Peyer's patch (tissue), 4 donors: ENCODE results near the gene NRXN3. TPM values are rescaled to one million over a fixed set of nuclear protein-coding genes. Genes with fewer than 3 reads are reported as not detected.

Experiments used
- DNase-seq, 3 donors: peaks; one replicate each; pipeline ENCODE4 v3.0.0-alpha.2; 2017 to 2019
- H3K27ac ChIP-seq, 4 donors: fragments of 200-600 bp; sonication (generic); one replicate each; pipeline ENCODE4 v1.5.1; 2016 to 2019
- H3K27me3 ChIP-seq, 2 donors: fragments of 200-600 bp; sonication (generic); one replicate each; pipeline ENCODE4 v1.5.1; 2019
- H3K36me3 ChIP-seq, 3 donors: fragments of 200-600 bp; sonication (generic); one replicate each; pipeline ENCODE4 v1.5.1; 2016 to 2019
- H3K4me1 ChIP-seq, 4 donors: fragments of 200-600 bp; sonication (generic); one replicate each; pipeline ENCODE4 v1.5.1; 2016 to 2019
- H3K4me3 ChIP-seq, 4 donors: fragments of 200-600 bp; sonication (generic); 1 replicate in 3 of 4; 2 replicates in 1 of 4; pipeline ENCODE4 v1.5.1; 2016 to 2019; ENCODE audit warnings: mild to moderate bottlenecking in 1 of 4
- H3K9me3 ChIP-seq, 4 donors: fragments of 200-600 bp; sonication (generic); one replicate each; pipeline ENCODE4 v1.5.1; 2016 to 2019; ENCODE audit warnings: mild to moderate bottlenecking in 1 of 4
- POLR2A ChIP-seq, 2 donors: fragments of 450-650 bp; IDR thresholded peaks; one replicate each; pipeline ENCODE4 v1.5.1; 2017; ENCODE audit warnings: antibody characterized with exemption in 2 of 2, mild to moderate bottlenecking in 2 of 2, moderate library complexity in 2 of 2
- total RNA-seq, 4 donors: library from RNA; depleted of rRNA; stranded (reverse); fragments of >200 nt; gene quantifications; one replicate each; pipeline ENCODE4 v1.1.0, GENCODE V29; 2016
- TF ChIP-seq, protein P1 (sequence below), 6 experiments: fragments of 450-650 bp in 4 of 6; fragments of 200-600 bp in 2 of 6; sonication (generic) in 1 of 6; IDR thresholded peaks; one replicate each; pipeline ENCODE4 v1.5.1; 2017 to 2019; ENCODE audit warnings: antibody characterized with exemption in 6 of 6, mild to moderate bottlenecking in 3 of 6, moderate library complexity in 1 of 6

Gene NRXN3
- total RNA-seq, 4 donors from 2014 or later, result 1.6 to 10.2 (median 4.4) TPM

DNA sequence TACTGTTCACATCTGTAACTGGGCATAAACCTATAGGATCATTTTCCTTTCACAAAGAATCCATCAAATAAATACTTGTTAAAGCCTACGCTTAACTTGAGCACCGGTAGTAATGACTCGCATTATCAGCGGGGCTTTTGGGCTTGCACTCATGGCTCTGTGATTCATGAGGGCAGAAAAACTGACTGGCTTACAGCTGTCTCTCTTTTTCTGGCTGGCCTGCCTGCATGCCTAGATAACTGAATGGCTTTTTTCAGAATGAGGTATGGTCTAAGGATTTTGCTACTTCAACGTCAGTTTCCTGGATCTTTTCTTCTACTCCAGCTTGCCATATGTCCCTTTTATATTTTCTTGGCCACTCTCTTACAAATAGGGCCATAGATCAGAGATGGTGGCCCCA lies 531.1 kb downstream of the NRXN3 start:
- Histone ChIP-seq H3K4me1 (no peaks in the 10 kb centered on the region), H3K4me3 (no peak overlapping the region), H3K27me3 (no peaks in the 10 kb centered on the region), H3K36me3 (no peaks in the 10 kb centered on the region), H3K27ac (no peak overlapping the region), H3K9me3 (no peaks in the 10 kb centered on the region)
- TF ChIP-seq, protein P1, sequence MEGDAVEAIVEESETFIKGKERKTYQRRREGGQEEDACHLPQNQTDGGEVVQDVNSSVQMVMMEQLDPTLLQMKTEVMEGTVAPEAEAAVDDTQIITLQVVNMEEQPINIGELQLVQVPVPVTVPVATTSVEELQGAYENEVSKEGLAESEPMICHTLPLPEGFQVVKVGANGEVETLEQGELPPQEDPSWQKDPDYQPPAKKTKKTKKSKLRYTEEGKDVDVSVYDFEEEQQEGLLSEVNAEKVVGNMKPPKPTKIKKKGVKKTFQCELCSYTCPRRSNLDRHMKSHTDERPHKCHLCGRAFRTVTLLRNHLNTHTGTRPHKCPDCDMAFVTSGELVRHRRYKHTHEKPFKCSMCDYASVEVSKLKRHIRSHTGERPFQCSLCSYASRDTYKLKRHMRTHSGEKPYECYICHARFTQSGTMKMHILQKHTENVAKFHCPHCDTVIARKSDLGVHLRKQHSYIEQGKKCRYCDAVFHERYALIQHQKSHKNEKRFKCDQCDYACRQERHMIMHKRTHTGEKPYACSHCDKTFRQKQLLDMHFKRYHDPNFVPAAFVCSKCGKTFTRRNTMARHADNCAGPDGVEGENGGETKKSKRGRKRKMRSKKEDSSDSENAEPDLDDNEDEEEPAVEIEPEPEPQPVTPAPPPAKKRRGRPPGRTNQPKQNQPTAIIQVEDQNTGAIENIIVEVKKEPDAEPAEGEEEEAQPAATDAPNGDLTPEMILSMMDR (IDR thresholded peaks at IDR 0.05), result no peak
- DNase-seq, result no peak

DNA sequence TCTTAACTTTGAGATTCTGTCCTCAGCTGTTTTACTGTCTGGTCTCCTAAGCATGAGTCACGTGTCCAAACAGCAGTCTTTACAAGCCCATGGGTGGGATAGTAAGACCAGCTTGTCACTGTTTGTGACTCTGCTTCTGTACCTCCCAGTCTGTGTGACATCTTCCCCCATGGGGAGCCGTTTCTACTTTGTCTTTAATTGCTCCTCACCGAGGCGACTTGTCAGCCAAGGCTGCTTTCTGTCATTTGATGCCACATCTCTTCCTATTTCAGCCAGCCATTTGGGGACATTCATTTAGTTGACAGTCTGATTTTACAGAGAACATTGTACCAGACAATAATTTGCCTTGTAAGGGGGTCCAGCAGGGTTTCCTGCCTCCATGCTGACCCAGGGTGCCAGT lies 534.8 kb downstream of the NRXN3 start:
- TF ChIP-seq POLR2A (IDR thresholded peaks at IDR 0.05), result no peak
- TF ChIP-seq, protein P1 (IDR thresholded peaks at IDR 0.05), result no peak
- Histone ChIP-seq H3K27me3 (no peaks in the 10 kb centered on the region), H3K9me3 (no peaks in the 10 kb centered on the region), H3K27ac (no peak overlapping the region), H3K4me3 (no peak overlapping the region), H3K36me3 (no peaks in the 10 kb centered on the region), H3K4me1 (no peaks in the 10 kb centered on the region)
- DNase-seq, result no peak

DNA sequence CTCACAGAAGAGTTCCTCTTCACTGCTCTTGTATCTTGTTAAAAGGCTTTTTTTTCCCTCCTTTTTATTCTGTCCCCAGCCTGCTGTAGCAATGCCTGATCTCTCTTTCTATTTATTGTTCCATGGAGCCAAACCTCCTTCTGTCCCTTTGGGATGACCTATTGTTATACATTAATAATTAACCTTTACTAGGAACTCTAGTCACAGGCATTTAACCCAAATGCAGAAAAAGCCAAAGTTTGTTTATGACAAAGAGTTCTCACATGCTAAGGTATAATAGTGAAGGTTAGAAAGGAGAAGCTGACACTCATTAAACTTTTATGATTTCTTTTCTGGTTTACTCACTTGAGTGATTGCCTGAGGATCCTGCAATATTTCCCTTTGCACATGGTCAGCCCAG lies 535.8 kb downstream of the NRXN3 start:
- TF ChIP-seq, protein P1 (IDR thresholded peaks at IDR 0.05), result no peak
- TF ChIP-seq POLR2A (IDR thresholded peaks at IDR 0.05), result no peak
- Histone ChIP-seq H3K4me3 (no peak overlapping the region), H3K27ac (no peak overlapping the region), H3K36me3 (no peaks in the 10 kb centered on the region), H3K4me1 (no peaks in the 10 kb centered on the region), H3K9me3 (no peaks in the 10 kb centered on the region), H3K27me3 (no peaks in the 10 kb centered on the region)
- no peak for DNase-seq

DNA sequence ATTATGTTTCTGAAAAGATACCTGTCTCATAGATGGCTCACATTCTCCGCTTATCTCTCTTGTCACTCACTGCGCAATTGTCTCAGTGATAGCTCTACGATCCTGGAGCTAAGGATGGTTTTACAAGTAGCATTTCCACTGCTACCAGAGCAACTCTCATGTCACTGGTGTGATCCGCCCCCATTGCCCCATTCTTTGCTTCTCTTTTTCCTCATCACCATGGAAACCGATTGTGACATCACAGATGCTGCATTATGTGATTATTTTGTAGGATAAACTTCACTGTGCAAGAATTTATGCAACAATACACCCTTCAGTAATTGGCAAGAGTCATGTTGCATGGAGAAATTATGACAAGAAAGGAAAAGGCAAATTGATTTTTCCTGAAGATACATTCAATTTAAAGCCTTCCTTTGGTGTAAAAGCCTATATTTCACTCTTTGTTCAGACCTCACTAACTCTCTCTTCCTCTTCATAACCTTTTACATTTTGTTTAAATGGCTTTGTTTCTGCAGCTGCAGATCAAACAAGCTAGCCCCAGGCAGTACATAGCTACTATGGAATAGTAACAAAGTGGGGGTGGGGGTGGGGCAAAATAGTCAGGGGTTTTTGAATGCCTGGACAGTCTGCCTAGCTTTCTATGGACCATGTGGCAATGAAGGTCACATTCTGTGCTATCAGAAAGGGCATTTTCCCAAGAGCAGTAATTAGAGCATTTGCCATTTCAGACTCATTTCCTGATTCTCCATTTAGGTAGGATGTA lies 539.8 kb downstream of the NRXN3 start:
- Histone ChIP-seq H3K36me3 (no peaks in the 10 kb centered on the region), H3K9me3 (no peaks in the 10 kb centered on the region)
- TF ChIP-seq, protein P1 (IDR thresholded peaks at IDR 0.05), result no peak
- TF ChIP-seq POLR2A (IDR thresholded peaks at IDR 0.05), result no peak

DNA sequence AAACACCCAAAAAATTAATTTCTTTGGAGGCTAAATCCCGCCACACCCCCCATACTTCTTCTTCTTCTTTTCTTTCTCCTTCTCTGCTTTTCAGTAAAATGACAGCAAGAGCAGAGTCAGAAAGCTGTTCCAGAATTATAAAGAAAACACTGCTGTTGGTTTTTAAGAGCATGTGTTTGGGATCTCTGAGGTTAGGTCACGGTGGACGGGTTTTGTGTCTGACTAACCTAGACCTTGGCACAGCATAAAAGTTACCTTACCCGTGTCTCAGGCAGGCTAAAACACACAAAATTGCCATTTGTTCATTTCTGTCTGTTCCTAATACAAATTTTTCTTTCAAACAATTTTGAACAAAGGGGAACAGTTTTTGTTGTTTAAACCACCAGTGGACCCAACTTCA lies 540.8 kb downstream of the NRXN3 start:
- H3K4me3 ChIP-seq, result no peak overlapping the region
- no peak for DNase-seq
- no peak overlapping the region for H3K27ac ChIP-seq
- H3K36me3 ChIP-seq, result no peaks in the 10 kb centered on the region
- no peaks in the 10 kb centered on the region for H3K27me3 ChIP-seq
- H3K9me3 ChIP-seq, result no peaks in the 10 kb centered on the region
- H3K4me1 ChIP-seq, result no peaks in the 10 kb centered on the region
- TF ChIP-seq POLR2A (IDR thresholded peaks at IDR 0.05), result no peak
- TF ChIP-seq, protein P1 (IDR thresholded peaks at IDR 0.05), result no peak

More for the DNA sequence above, 539.8 kb downstream of the NRXN3 start:
- Histone ChIP-seq H3K27ac (no peak overlapping the region), H3K4me1 (no peaks in the 10 kb centered on the region), H3K4me3 (no peak overlapping the region), H3K27me3 (no peaks in the 10 kb centered on the region)
- no peak for DNase-seq
